ENCODE results near the gene FLNB. TPM values are rescaled to one million over a fixed set of nuclear protein-coding genes. Genes with fewer than 3 reads are reported as not detected.

FLNB gene
- total RNA-seq, 1 donor from 2014 or later = 32.0 TPM

GRCh38 chr3:58209933-58210332 lies 201.7 kb downstream of the FLNB start:
- Mint-ChIP-seq H3K4me3 (no peak overlapping the region), H3K27ac (no peak overlapping the region), H3K9me3 (no peaks in the 10 kb centered on the region), H3K36me3 (no peaks in the 10 kb centered on the region), H3K27me3 (ENCODE audit: insufficient read depth, low read depth) (peaks cover under 1% of the 10 kb centered on the region), H3K4me1 (no peaks in the 10 kb centered on the region)
- DNase-seq (ENCODE audit: low spot score) = no peak
- Histone ChIP-seq H3K4me2 (no peak overlapping the region), H3K79me2 (ENCODE audit: low read depth) (no peaks in the 10 kb centered on the region), H3F3A (ENCODE audit: low read depth) (no peaks in the 10 kb centered on the region), H4K20me1 (ENCODE audit: low read depth) (no peaks in the 10 kb centered on the region), H3K27me3 (no peaks in the 10 kb centered on the region), H2AFZ (replicated peaks) (no peak overlapping the region), H3K4me3 (no peak overlapping the region), H3K9me3 (ENCODE audit: low read depth) (no peaks in the 10 kb centered on the region), H3K27ac (no peak overlapping the region), H3K4me1 (no peaks in the 10 kb centered on the region), H3K36me3 (no peaks in the 10 kb centered on the region), H3K9ac (no peak overlapping the region)
- TF ChIP-seq CTCF (IDR thresholded peaks at IDR 0.05) (no peak), EZH2phosphoT487 (IDR thresholded peaks at IDR 0.05) (no peak), EZH2 (IDR thresholded peaks at IDR 0.05) (no peak)

GRCh38 chr3:58210761-58211460 lies 202.7 kb downstream of the FLNB start, which contains the start of gene DNASE1L3:
DNASE1L3 (minus strand) TSS chr3:58210972; CDS start chr3:58210906, 66 bp downstream.
- no peak within 1 kb of the TSS for H3K9ac ChIP-seq
- no peaks in the 10 kb centered on the region for H3K4me1 ChIP-seq
- H3K4me2 ChIP-seq = no peak within 1 kb of the TSS
- Mint-ChIP-seq H3K27me3 (ENCODE audit: insufficient read depth, low read depth) (peaks cover 3% of the 10 kb centered on the region), H3K36me3 (no peaks in the 10 kb centered on the region), H3K4me3 (no peak within 1 kb of the TSS), H3K27ac (no peak within 1 kb of the TSS), H3K4me1 (no peaks in the 10 kb centered on the region), H3K9me3 (no peaks in the 10 kb centered on the region)
- no peaks in the 10 kb centered on the region for H3K27me3 ChIP-seq
- H3F3A ChIP-seq (ENCODE audit: low read depth) = no peaks in the 10 kb centered on the region
- H4K20me1 ChIP-seq (ENCODE audit: low read depth) = no peaks in the 10 kb centered on the region
- no peaks in the 10 kb centered on the region for H3K9me3 ChIP-seq (ENCODE audit: low read depth)
- no peak for DNase-seq (ENCODE audit: low spot score)
- H3K36me3 ChIP-seq = no peaks in the 10 kb centered on the region
- H3K79me2 ChIP-seq (ENCODE audit: low read depth) = no peaks in the 10 kb centered on the region
- H3K27ac ChIP-seq = no peak within 1 kb of the TSS
- TF ChIP-seq EZH2 (IDR thresholded peaks at IDR 0.05) (no peak), CTCF (IDR thresholded peaks at IDR 0.05) (no peak), EZH2phosphoT487 (IDR thresholded peaks at IDR 0.05) (no peak)
- no peak within 1 kb of the TSS for H3K4me3 ChIP-seq
- H2AFZ ChIP-seq (replicated peaks) = no peak within 1 kb of the TSS

GRCh38 chr3:58214484-58215316 lies 206.5 kb downstream of the FLNB start:
- Histone ChIP-seq H3K79me2 (ENCODE audit: low read depth) (no peaks in the 10 kb centered on the region), H3K4me1 (peaks cover 3% of the 10 kb centered on the region)
- peaks cover 3% of the 10 kb centered on the region for H3K27me3 Mint-ChIP-seq (ENCODE audit: insufficient read depth, low read depth)

More at GRCh38 chr3:58214484-58215316, 206.5 kb downstream of the FLNB start:
- no peak overlapping the region for H3K9ac ChIP-seq
- Mint-ChIP-seq H3K27ac (no peak overlapping the region), H3K4me3 (no peak overlapping the region), H3K4me1 (peaks cover 7% of the 10 kb centered on the region), H3K9me3 (no peaks in the 10 kb centered on the region), H3K36me3 (no peaks in the 10 kb centered on the region)
- H3K27me3 ChIP-seq = peaks cover 3% of the 10 kb centered on the region
- no peak for TF ChIP-seq EZH2phosphoT487 (IDR thresholded peaks at IDR 0.05)
- no peak for TF ChIP-seq EZH2 (IDR thresholded peaks at IDR 0.05)
- no peak for TF ChIP-seq CTCF (IDR thresholded peaks at IDR 0.05)
- H3K27ac ChIP-seq = no peak overlapping the region
- H3K36me3 ChIP-seq = no peaks in the 10 kb centered on the region
- H4K20me1 ChIP-seq (ENCODE audit: low read depth) = peaks cover 4% of the 10 kb centered on the region
- DNase-seq (ENCODE audit: low spot score) = no peak
- no peak overlapping the region for H3K4me3 ChIP-seq
- H2AFZ ChIP-seq (replicated peaks) = no peak overlapping the region
- H3K4me2 ChIP-seq = no peak overlapping the region
- H3K9me3 ChIP-seq (ENCODE audit: low read depth) = no peaks in the 10 kb centered on the region
- peaks cover 7% of the 10 kb centered on the region for H3F3A ChIP-seq (ENCODE audit: low read depth)
